Measurements from ENCODE around the gene ATF6B.

ATF6B gene

GRCh38 chr6:32152769-32153563 lies 24.9 kb upstream of the ATF6B start:
- no peak overlapping the region for H2AFZ ChIP-seq (ENCODE audit: low read length)

GRCh38 chr6:32151863-32152768 lies 24.1 kb upstream of the ATF6B start, which contains the start of gene PRRT1:
Gene PRRT1, minus strand, starts transcription at chr6:32151939. Its CDS starts 112 bp downstream, at chr6:32151827.
- H3K9me3 ChIP-seq (ENCODE audit: insufficient read depth, low read depth, low read length): no peaks in the 10 kb centered on the region
- H3K9me2 ChIP-seq (replicated peaks; ENCODE audit: low read depth, low read length): no peaks in the 10 kb centered on the region
- no peaks in the 10 kb centered on the region for H4K20me1 ChIP-seq (ENCODE audit: insufficient read depth, low read length, poor library complexity, severe bottlenecking)
- H3K36me3 ChIP-seq (ENCODE audit: insufficient read depth, low read length): no peaks in the 10 kb centered on the region
- H3K79me2 ChIP-seq (ENCODE audit: insufficient read depth, low read length): peaks cover 17% of the 10 kb centered on the region
- H2AFZ ChIP-seq (ENCODE audit: low read length): no peak within 1 kb of the TSS
- H3K4me2 ChIP-seq (ENCODE audit: low read depth, low read length, poor library complexity, severe bottlenecking): no peak within 1 kb of the TSS
- H3K4me1 ChIP-seq (ENCODE audit: insufficient read depth, low read length, poor library complexity, severe bottlenecking): peaks cover 21% of the 10 kb centered on the region
- H3K9ac ChIP-seq (ENCODE audit: low read depth, low read length, poor library complexity, severe bottlenecking): peak within 1 kb of the TSS; percentile 9
- no peak within 1 kb of the TSS for H3K4me3 ChIP-seq (ENCODE audit: low read length, poor library complexity, severe bottlenecking)
- no peak for TF ChIP-seq EZH2phosphoT487 (IDR thresholded peaks at IDR 0.05; ENCODE audit: borderline replicate concordance)
- no peak for TF ChIP-seq CTCF (conservative IDR thresholded peaks at IDR 0.05; ENCODE audit: low read length)
- no peaks in the 10 kb centered on the region for H3F3A ChIP-seq (ENCODE audit: low read depth)
- no peaks in the 10 kb centered on the region for H3K27me3 ChIP-seq (ENCODE audit: insufficient read depth, low read length, poor library complexity, severe bottlenecking)

More at GRCh38 chr6:32152769-32153563, 24.9 kb upstream of the ATF6B start:
- H3K27me3 ChIP-seq (ENCODE audit: insufficient read depth, low read length, poor library complexity, severe bottlenecking): no peaks in the 10 kb centered on the region
- H3K9me3 ChIP-seq (ENCODE audit: insufficient read depth, low read depth, low read length): no peaks in the 10 kb centered on the region
- H3K36me3 ChIP-seq (ENCODE audit: insufficient read depth, low read length): peaks cover 6% of the 10 kb centered on the region; the same call in 1 of the 2 replicates
- H3K9ac ChIP-seq (ENCODE audit: low read depth, low read length, poor library complexity, severe bottlenecking): peak overlapping the region; percentile 70
- H3K4me1 ChIP-seq (ENCODE audit: insufficient read depth, low read length, poor library complexity, severe bottlenecking): peaks cover 21% of the 10 kb centered on the region
- peak overlapping the region; percentile 90 for H3K4me3 ChIP-seq (ENCODE audit: low read length, poor library complexity, severe bottlenecking)
- no peaks in the 10 kb centered on the region for H3F3A ChIP-seq (ENCODE audit: low read depth)
- no peaks in the 10 kb centered on the region for H3K9me2 ChIP-seq (replicated peaks; ENCODE audit: low read depth, low read length)
- TF ChIP-seq CTCF (conservative IDR thresholded peaks at IDR 0.05; ENCODE audit: low read length) (no peak), EZH2phosphoT487 (IDR thresholded peaks at IDR 0.05; ENCODE audit: borderline replicate concordance) (no peak)
- H3K79me2 ChIP-seq (ENCODE audit: insufficient read depth, low read length): peaks cover 17% of the 10 kb centered on the region
- H3K4me2 ChIP-seq (ENCODE audit: low read depth, low read length, poor library complexity, severe bottlenecking): peak overlapping the region; percentile 93
- no peaks in the 10 kb centered on the region for H4K20me1 ChIP-seq (ENCODE audit: insufficient read depth, low read length, poor library complexity, severe bottlenecking)

GRCh38 chr6:32151181-32151862 lies 23.3 kb upstream of the ATF6B start:
- H3K9me2 ChIP-seq (replicated peaks; ENCODE audit: low read depth, low read length): no peaks in the 10 kb centered on the region
- no peaks in the 10 kb centered on the region for H3K9me3 ChIP-seq (ENCODE audit: insufficient read depth, low read depth, low read length)
- no peak overlapping the region for H2AFZ ChIP-seq (ENCODE audit: low read length)
- H4K20me1 ChIP-seq (ENCODE audit: insufficient read depth, low read length, poor library complexity, severe bottlenecking): no peaks in the 10 kb centered on the region
- TF ChIP-seq CTCF (conservative IDR thresholded peaks at IDR 0.05; ENCODE audit: low read length): no peak
- TF ChIP-seq EZH2phosphoT487 (IDR thresholded peaks at IDR 0.05; ENCODE audit: borderline replicate concordance): no peak
- H3K79me2 ChIP-seq (ENCODE audit: insufficient read depth, low read length): peaks cover 15% of the 10 kb centered on the region
- no peaks in the 10 kb centered on the region for H3K27me3 ChIP-seq (ENCODE audit: insufficient read depth, low read length, poor library complexity, severe bottlenecking)
- H3K4me3 ChIP-seq (ENCODE audit: low read length, poor library complexity, severe bottlenecking): no peak overlapping the region
- H3K4me1 ChIP-seq (ENCODE audit: insufficient read depth, low read length, poor library complexity, severe bottlenecking): peaks cover 21% of the 10 kb centered on the region
- H3K4me2 ChIP-seq (ENCODE audit: low read depth, low read length, poor library complexity, severe bottlenecking): no peak overlapping the region
- no peaks in the 10 kb centered on the region for H3F3A ChIP-seq (ENCODE audit: low read depth)
- no peaks in the 10 kb centered on the region for H3K36me3 ChIP-seq (ENCODE audit: insufficient read depth, low read length)
- H3K9ac ChIP-seq (ENCODE audit: low read depth, low read length, poor library complexity, severe bottlenecking): peak overlapping the region; percentile 9
